ENCODE measurements around the gene NR2F1-AS1. TPM values are rescaled to one million over a fixed set of nuclear protein-coding genes. Genes with fewer than 3 reads are reported as not detected.

Gene NR2F1-AS1
- total RNA-seq, 1 experiment from 2014 or later: 1.5 TPM

GRCh38 chr5:93421468-93421867 lies 159.6 kb downstream of the NR2F1-AS1 start:
- ChIA-PET POLR2A (interaction anchor here (0.7 kb wide), 2 partner anchors 14 to 866 kb away, joined by 4 read pairs; no protein-coding TSS in a partner anchor), CTCF (interaction anchor here (1.0 kb wide), 1 partner anchor 40 kb away, joined by 4 read pairs; no protein-coding TSS in a partner anchor)
- Mint-ChIP-seq H3K27ac (peak overlapping the region; percentile 28; the same call in 1 of the 2 replicates), H3K36me3 (no peaks in the 10 kb centered on the region), H3K4me1 (peaks cover 64% of the 10 kb centered on the region), H3K4me3 (peak overlapping the region; percentile 22), H3K9me3 (no peaks in the 10 kb centered on the region), H3K27me3 (ENCODE audit: low read depth) (no peaks in the 10 kb centered on the region)
- TF ChIP-seq E2F5 (CRISPR knock-in tag; IDR thresholded peaks at IDR 0.05) (0 out of 2 replicates have a peak, but pooled peaks have one; percentile 28), AR (CRISPR knock-in tag; IDR thresholded peaks at IDR 0.05) (0 out of 2 replicates have a peak, but pooled peaks have one; percentile 35), PRRX2 (CRISPR knock-in tag; IDR thresholded peaks at IDR 0.05) (peak; percentile 82; the same call in 1 of the 2 replicates), SP1 (CRISPR knock-in tag; conservative IDR thresholded peaks at IDR 0.05) (no peak), CREM (CRISPR knock-in tag; IDR thresholded peaks at IDR 0.05) (peak; percentile 46; the same call in 1 of the 2 replicates), ERG (CRISPR knock-in tag; IDR thresholded peaks at IDR 0.05) (peak; percentile 81; the same call in 1 of the 2 replicates), MYBL2 (CRISPR knock-in tag; IDR thresholded peaks at IDR 0.05) (no peak), HMGA2 (CRISPR knock-in tag; IDR thresholded peaks at IDR 0.05) (0 out of 2 replicates have a peak, but pooled peaks have one; percentile 7)
- TF ChIP-seq, protein P1, sequence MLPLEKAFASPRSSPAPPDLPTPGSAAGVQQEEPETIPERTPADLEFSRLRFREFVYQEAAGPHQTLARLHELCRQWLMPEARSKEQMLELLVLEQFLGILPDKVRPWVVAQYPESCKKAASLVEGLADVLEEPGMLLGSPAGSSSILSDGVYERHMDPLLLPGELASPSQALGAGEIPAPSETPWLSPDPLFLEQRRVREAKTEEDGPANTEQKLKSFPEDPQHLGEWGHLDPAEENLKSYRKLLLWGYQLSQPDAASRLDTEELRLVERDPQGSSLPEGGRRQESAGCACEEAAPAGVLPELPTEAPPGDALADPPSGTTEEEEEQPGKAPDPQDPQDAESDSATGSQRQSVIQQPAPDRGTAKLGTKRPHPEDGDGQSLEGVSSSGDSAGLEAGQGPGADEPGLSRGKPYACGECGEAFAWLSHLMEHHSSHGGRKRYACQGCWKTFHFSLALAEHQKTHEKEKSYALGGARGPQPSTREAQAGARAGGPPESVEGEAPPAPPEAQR (CRISPR knock-in tag; IDR thresholded peaks at IDR 0.05): peak; percentile 63; the same call in 1 of the 2 replicates
- ATAC-seq (peak; percentile 90), DNase-seq (ENCODE audit: low spot score) (peak; percentile 59)

DNA sequence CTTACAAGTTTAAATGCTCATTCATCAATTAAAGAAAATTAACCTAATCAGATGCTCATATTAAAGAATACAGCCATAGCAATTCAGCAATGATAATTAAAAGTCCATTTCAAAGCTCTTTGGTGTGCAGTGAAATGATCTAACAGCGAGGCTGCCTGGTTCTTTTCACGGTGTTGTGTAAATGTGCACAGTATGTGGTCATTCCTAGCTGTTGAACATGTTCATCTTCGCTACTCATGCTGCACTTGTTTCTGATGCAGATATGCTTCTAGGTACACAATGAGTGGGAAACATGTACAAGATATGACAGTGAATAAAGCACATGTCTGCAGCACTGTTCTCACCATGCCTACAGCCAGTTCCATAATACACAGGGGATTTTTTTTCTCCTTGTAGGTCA lies 163.5 kb downstream of the NR2F1-AS1 start:
- POLR2A ChIA-PET: no interaction called here
- peaks cover 31% of the 10 kb centered on the region for H3K4me1 Mint-ChIP-seq
- no peaks in the 10 kb centered on the region for H3K36me3 Mint-ChIP-seq
- no peak overlapping the region for H3K4me3 Mint-ChIP-seq
- H3K9me3 Mint-ChIP-seq: no peaks in the 10 kb centered on the region
- no peak for DNase-seq (ENCODE audit: low spot score)
- CTCF ChIA-PET: interaction anchor here (1.4 kb wide), 1 partner anchor 12 kb away, joined by 7 read pairs; no protein-coding TSS in a partner anchor
- no peaks in the 10 kb centered on the region for H3K27me3 Mint-ChIP-seq (ENCODE audit: low read depth)
- H3K27ac Mint-ChIP-seq: no peak overlapping the region
- ATAC-seq: no peak
- no peak for TF ChIP-seq IRF1 (CRISPR knock-in tag; IDR thresholded peaks at IDR 0.05)
- no peak for TF ChIP-seq MXD4 (CRISPR knock-in tag; IDR thresholded peaks at IDR 0.05; ENCODE audit: borderline replicate concordance)
- TF ChIP-seq CBFB (CRISPR knock-in tag; IDR thresholded peaks at IDR 0.05; ENCODE audit: low read depth): no peak
- no peak for TF ChIP-seq NFATC4 (CRISPR knock-in tag; IDR thresholded peaks at IDR 0.05)
- TF ChIP-seq, protein P2, sequence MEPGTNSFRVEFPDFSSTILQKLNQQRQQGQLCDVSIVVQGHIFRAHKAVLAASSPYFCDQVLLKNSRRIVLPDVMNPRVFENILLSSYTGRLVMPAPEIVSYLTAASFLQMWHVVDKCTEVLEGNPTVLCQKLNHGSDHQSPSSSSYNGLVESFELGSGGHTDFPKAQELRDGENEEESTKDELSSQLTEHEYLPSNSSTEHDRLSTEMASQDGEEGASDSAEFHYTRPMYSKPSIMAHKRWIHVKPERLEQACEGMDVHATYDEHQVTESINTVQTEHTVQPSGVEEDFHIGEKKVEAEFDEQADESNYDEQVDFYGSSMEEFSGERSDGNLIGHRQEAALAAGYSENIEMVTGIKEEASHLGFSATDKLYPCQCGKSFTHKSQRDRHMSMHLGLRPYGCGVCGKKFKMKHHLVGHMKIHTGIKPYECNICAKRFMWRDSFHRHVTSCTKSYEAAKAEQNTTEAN (CRISPR knock-in tag; IDR thresholded peaks at IDR 0.05): no peak
- TF ChIP-seq ZNF423 (CRISPR knock-in tag; IDR thresholded peaks at IDR 0.05): no peak
- TF ChIP-seq, protein P3, sequence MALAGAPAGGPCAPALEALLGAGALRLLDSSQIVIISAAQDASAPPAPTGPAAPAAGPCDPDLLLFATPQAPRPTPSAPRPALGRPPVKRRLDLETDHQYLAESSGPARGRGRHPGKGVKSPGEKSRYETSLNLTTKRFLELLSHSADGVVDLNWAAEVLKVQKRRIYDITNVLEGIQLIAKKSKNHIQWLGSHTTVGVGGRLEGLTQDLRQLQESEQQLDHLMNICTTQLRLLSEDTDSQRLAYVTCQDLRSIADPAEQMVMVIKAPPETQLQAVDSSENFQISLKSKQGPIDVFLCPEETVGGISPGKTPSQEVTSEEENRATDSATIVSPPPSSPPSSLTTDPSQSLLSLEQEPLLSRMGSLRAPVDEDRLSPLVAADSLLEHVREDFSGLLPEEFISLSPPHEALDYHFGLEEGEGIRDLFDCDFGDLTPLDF (CRISPR knock-in tag; IDR thresholded peaks at IDR 0.05): no peak
- TF ChIP-seq SP1 (CRISPR knock-in tag; conservative IDR thresholded peaks at IDR 0.05): no peak
- TF ChIP-seq ZMAT4 (CRISPR knock-in tag; IDR thresholded peaks at IDR 0.05): no peak
- TF ChIP-seq AR (CRISPR knock-in tag; IDR thresholded peaks at IDR 0.05): no peak
- no peak for TF ChIP-seq GTF2I (CRISPR knock-in tag; conservative IDR thresholded peaks at IDR 0.05)
- TF ChIP-seq ATF2 (CRISPR knock-in tag; IDR thresholded peaks at IDR 0.05; ENCODE audit: borderline replicate concordance, low read depth): no peak
